ENCODE measurements around the gene NRXN2. TPM values are rescaled to one million over a fixed set of nuclear protein-coding genes. Genes with fewer than 3 reads are reported as not detected.

NRXN2 gene
- polyA plus RNA-seq, 1 experiment, result 0.20 TPM

- ChIA-PET CTCF (interaction anchor here (0.6 to 1.9 kb wide), 9 partner anchors 8 to 237 kb away, joined by 3 to 13 read pairs (median 3); no protein-coding TSS in a partner anchor), POLR2A (no interaction called here)
- TF ChIP-seq CTCF (IDR thresholded peaks at IDR 0.05; ENCODE audit: insufficient read depth, low read depth, low read length), result no peak
- no peak for DNase-seq (ENCODE audit: low read depth)
- Histone ChIP-seq H3K27me3 (ENCODE audit: control insufficient read depth, insufficient read depth, low read length) (no peaks in the 10 kb centered on the region), H3K4me3 (ENCODE audit: low read depth, low read length) (no peak overlapping the region), H3K36me3 (ENCODE audit: control insufficient read depth, insufficient read depth, low read length) (peaks cover 67% of the 10 kb centered on the region)
These were observed 45.3 kb upstream of the NRXN2 start for GRCh38 chr11:64768300-64768694.

GRCh38 chr11:64767344-64768299 is 44.6 kb upstream of the NRXN2 start:
- peak; percentile 79 for TF ChIP-seq CTCF (IDR thresholded peaks at IDR 0.05; ENCODE audit: insufficient read depth, low read depth, low read length)
- CTCF ChIA-PET, result interaction anchor here (0.6 to 1.9 kb wide), 9 partner anchors 9 to 237 kb away, joined by 3 to 13 read pairs (median 3); no protein-coding TSS in a partner anchor
- Histone ChIP-seq H3K36me3 (ENCODE audit: control insufficient read depth, insufficient read depth, low read length) (peaks cover 68% of the 10 kb centered on the region), H3K4me3 (ENCODE audit: low read depth, low read length) (no peak overlapping the region), H3K27me3 (ENCODE audit: control insufficient read depth, insufficient read depth, low read length) (no peaks in the 10 kb centered on the region)
- DNase-seq (ENCODE audit: low read depth), result no peak
- POLR2A ChIA-PET, result no interaction called here

- CTCF ChIA-PET, result interaction anchor here (1.9 kb wide), 1 partner anchor 9 kb away, joined by 13 read pairs; no protein-coding TSS in a partner anchor
- POLR2A ChIA-PET, result no interaction called here
- TF ChIP-seq CTCF (IDR thresholded peaks at IDR 0.05; ENCODE audit: insufficient read depth, low read depth, low read length), result no peak
- Histone ChIP-seq H3K36me3 (ENCODE audit: control insufficient read depth, insufficient read depth, low read length) (peaks cover 71% of the 10 kb centered on the region), H3K4me3 (ENCODE audit: low read depth, low read length) (no peak overlapping the region), H3K27me3 (ENCODE audit: control insufficient read depth, insufficient read depth, low read length) (no peaks in the 10 kb centered on the region)
- no peak for DNase-seq (ENCODE audit: low read depth)
These were observed 43.9 kb upstream of the NRXN2 start for GRCh38 chr11:64766881-64767280.

GRCh38 chr11:64765851-64766665 is 43.1 kb upstream of the NRXN2 start:
- CTCF ChIA-PET, result no interaction called here
- TF ChIP-seq CTCF (IDR thresholded peaks at IDR 0.05; ENCODE audit: insufficient read depth, low read depth, low read length), result no peak
- POLR2A ChIA-PET, result no interaction called here
- no peak overlapping the region for H3K4me3 ChIP-seq (ENCODE audit: low read depth, low read length)
- DNase-seq (ENCODE audit: low read depth), result no peak
- no peaks in the 10 kb centered on the region for H3K27me3 ChIP-seq (ENCODE audit: control insufficient read depth, insufficient read depth, low read length)
- peaks cover 71% of the 10 kb centered on the region for H3K36me3 ChIP-seq (ENCODE audit: control insufficient read depth, insufficient read depth, low read length)
